Tibial nerve (tissue), 4 donors: ENCODE measurements around the gene DHX8.

Experiments used
- CTCF ChIP-seq, 5 experiments: fragments of 200-600 bp in 3 of 5; fragments of 450-650 bp in 2 of 5; sonication (generic) in 3 of 5; IDR thresholded peaks; one replicate each; pipeline ENCODE4 v1.5.1; 2016 to 2019; ENCODE audit warnings: antibody characterized with exemption in 5 of 5, mild to moderate bottlenecking in 3 of 5, moderate library complexity in 2 of 5
- EP300 ChIP-seq, 2 donors: sonication (generic); formaldehyde crosslinking; IDR thresholded peaks; one replicate each; pipeline ENCODE4 v1.6.1; 2017; ENCODE audit warnings: antibody characterized with exemption in 2 of 2, mild to moderate bottlenecking in 1 of 2
- POLR2A ChIP-seq, 2 donors: fragments of 450-650 bp; IDR thresholded peaks; one replicate each; pipeline ENCODE4 v1.6.1; 2017; ENCODE audit warnings: antibody characterized with exemption in 2 of 2, mild to moderate bottlenecking in 2 of 2, moderate library complexity in 2 of 2

DNA sequence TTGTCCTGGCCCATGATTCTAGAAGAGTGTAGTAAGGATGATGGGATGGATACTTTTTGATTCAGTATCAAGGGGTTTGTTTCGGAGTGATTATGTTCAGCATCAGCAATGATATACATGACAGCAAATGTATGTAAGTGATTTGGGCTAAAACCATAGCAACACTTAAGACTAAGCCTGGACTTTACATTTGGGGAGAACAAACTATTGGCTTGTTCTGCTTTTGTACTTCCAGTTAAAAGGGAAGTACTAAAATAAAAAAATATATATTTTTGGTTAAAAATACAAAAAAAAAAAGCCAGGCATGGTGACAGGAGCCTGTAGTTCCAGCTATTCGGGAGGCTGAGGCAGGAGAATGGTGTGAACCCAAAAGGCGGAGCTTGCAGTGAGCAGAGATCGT, 20.5 kb upstream of the DHX8 start:
- TF ChIP-seq POLR2A (IDR thresholded peaks at IDR 0.05): no peak
- no peak for TF ChIP-seq CTCF (IDR thresholded peaks at IDR 0.05)
- no peak for TF ChIP-seq EP300 (IDR thresholded peaks at IDR 0.05)
